ENCODE results near the gene ZC3HAV1L.

ZC3HAV1L gene

GRCh38 chr7:139060695-139061237 lies 24.9 kb upstream of the ZC3HAV1L start:
- no peak for TF ChIP-seq GABPA (IDR thresholded peaks at IDR 0.05; ENCODE audit: low read depth)
- TF ChIP-seq SPI1 (IDR thresholded peaks at IDR 0.05; ENCODE audit: borderline replicate concordance, low read depth): no peak
- no peak for TF ChIP-seq CTCF (IDR thresholded peaks at IDR 0.05; ENCODE audit: insufficient read depth, low read length)
- TF ChIP-seq POLR2AphosphoS5 (IDR thresholded peaks at IDR 0.05; ENCODE audit: low read depth): no peak
- TF ChIP-seq, protein P1, sequence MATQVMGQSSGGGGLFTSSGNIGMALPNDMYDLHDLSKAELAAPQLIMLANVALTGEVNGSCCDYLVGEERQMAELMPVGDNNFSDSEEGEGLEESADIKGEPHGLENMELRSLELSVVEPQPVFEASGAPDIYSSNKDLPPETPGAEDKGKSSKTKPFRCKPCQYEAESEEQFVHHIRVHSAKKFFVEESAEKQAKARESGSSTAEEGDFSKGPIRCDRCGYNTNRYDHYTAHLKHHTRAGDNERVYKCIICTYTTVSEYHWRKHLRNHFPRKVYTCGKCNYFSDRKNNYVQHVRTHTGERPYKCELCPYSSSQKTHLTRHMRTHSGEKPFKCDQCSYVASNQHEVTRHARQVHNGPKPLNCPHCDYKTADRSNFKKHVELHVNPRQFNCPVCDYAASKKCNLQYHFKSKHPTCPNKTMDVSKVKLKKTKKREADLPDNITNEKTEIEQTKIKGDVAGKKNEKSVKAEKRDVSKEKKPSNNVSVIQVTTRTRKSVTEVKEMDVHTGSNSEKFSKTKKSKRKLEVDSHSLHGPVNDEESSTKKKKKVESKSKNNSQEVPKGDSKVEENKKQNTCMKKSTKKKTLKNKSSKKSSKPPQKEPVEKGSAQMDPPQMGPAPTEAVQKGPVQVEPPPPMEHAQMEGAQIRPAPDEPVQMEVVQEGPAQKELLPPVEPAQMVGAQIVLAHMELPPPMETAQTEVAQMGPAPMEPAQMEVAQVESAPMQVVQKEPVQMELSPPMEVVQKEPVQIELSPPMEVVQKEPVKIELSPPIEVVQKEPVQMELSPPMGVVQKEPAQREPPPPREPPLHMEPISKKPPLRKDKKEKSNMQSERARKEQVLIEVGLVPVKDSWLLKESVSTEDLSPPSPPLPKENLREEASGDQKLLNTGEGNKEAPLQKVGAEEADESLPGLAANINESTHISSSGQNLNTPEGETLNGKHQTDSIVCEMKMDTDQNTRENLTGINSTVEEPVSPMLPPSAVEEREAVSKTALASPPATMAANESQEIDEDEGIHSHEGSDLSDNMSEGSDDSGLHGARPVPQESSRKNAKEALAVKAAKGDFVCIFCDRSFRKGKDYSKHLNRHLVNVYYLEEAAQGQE (IDR thresholded peaks at IDR 0.05; ENCODE audit: insufficient replicate concordance, low read depth): no peak
- Histone ChIP-seq H3K27ac (replicated peaks) (no peak overlapping the region), H3K27me3 (ENCODE audit: insufficient read depth, poor library complexity, severe bottlenecking) (no peaks in the 10 kb centered on the region), H3K4me3 (replicated peaks; ENCODE audit: insufficient read depth, low read length) (no peak overlapping the region)
- no peak for DNase-seq (ENCODE audit: low read depth in 1 of 2, low spot score in 1 of 2)

GRCh38 chr7:139059905-139060304 lies 24.1 kb upstream of the ZC3HAV1L start:
- H3K4me3 ChIP-seq (replicated peaks; ENCODE audit: insufficient read depth, low read length): no peak overlapping the region
- no peak overlapping the region for H3K27ac ChIP-seq (replicated peaks)
- no peak for DNase-seq (ENCODE audit: low read depth in 1 of 2, low spot score in 1 of 2)
- TF ChIP-seq, protein P1 (IDR thresholded peaks at IDR 0.05; ENCODE audit: insufficient replicate concordance, low read depth): no peak
- TF ChIP-seq GABPA (IDR thresholded peaks at IDR 0.05; ENCODE audit: low read depth) (no peak), POLR2AphosphoS5 (IDR thresholded peaks at IDR 0.05; ENCODE audit: low read depth) (no peak), CTCF (IDR thresholded peaks at IDR 0.05; ENCODE audit: insufficient read depth, low read length) (no peak), SPI1 (IDR thresholded peaks at IDR 0.05; ENCODE audit: borderline replicate concordance, low read depth) (no peak)
- H3K27me3 ChIP-seq (ENCODE audit: insufficient read depth, poor library complexity, severe bottlenecking): no peaks in the 10 kb centered on the region

GRCh38 chr7:139058943-139059342 lies 23.1 kb upstream of the ZC3HAV1L start:
- H3K27ac ChIP-seq (replicated peaks): no peak overlapping the region
- H3K4me3 ChIP-seq (replicated peaks; ENCODE audit: insufficient read depth, low read length): no peak overlapping the region
- DNase-seq (ENCODE audit: low read depth in 1 of 2, low spot score in 1 of 2): no peak
- no peaks in the 10 kb centered on the region for H3K27me3 ChIP-seq (ENCODE audit: insufficient read depth, poor library complexity, severe bottlenecking)
- TF ChIP-seq SPI1 (IDR thresholded peaks at IDR 0.05; ENCODE audit: borderline replicate concordance, low read depth) (no peak), CTCF (IDR thresholded peaks at IDR 0.05; ENCODE audit: insufficient read depth, low read length) (no peak), POLR2AphosphoS5 (IDR thresholded peaks at IDR 0.05; ENCODE audit: low read depth) (no peak), GABPA (IDR thresholded peaks at IDR 0.05; ENCODE audit: low read depth) (no peak)
- TF ChIP-seq, protein P1 (IDR thresholded peaks at IDR 0.05; ENCODE audit: insufficient replicate concordance, low read depth): no peak

Data from HL-60 (cell line).